ENCODE measurements around the gene PHF21B. TPM values are rescaled to one million over a fixed set of nuclear protein-coding genes. Genes with fewer than 3 reads are reported as not detected.

Gene PHF21B
- total and polyA plus RNA-seq, 2 experiments from 2014 or later, result 20.6 to 149 TPM

DNA sequence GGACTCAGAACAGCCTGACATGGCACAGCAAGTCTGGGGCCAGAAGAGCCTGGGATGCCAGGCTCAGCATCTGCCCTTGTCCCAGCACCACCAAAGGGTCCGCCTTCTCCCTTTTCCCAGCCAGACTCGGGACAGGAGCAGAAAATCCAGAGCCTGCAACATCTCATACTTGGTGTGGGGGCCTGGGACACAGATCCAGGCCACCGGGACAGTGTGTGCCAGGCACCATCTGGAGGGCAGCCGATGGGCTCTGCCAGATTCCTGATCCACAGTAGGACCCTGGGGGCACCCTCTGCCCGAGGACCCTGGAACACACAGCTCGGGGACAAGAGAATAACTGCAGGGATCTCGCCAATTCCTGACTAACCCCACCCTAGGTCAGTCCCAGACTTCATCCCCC is 67.7 kb downstream of the PHF21B start:
- no peak overlapping the region for H3K4me3 Mint-ChIP-seq
- Histone ChIP-seq H3K4me2 (no peak overlapping the region), H2AFZ (no peak overlapping the region), H3K36me3 (ENCODE audit: insufficient read depth) (no peaks in the 10 kb centered on the region), H3K4me1 (ENCODE audit: insufficient read depth) (peaks cover 30% of the 10 kb centered on the region), H3K4me3 (no peak overlapping the region), H3K9me2 (ENCODE audit: insufficient read depth) (no peaks in the 10 kb centered on the region), H4K20me1 (replicated peaks; ENCODE audit: insufficient read depth) (peaks cover 28% of the 10 kb centered on the region), H3F3A (replicated peaks; ENCODE audit: low read depth) (peaks cover 14% of the 10 kb centered on the region), H3K27me3 (ENCODE audit: insufficient read depth) (no peaks in the 10 kb centered on the region), H3K79me2 (replicated peaks; ENCODE audit: insufficient read depth) (no peaks in the 10 kb centered on the region; the same call in 1 of the 2 replicates), H3K27ac (ENCODE audit: low read depth) (no peak overlapping the region)
- H3K27me3 Mint-ChIP-seq (ENCODE audit: insufficient read depth, low read depth, poor library complexity), result peaks cover 11% of the 10 kb centered on the region
- H3K9me3 Mint-ChIP-seq, result no peaks in the 10 kb centered on the region; the same call in 2 of the 3 replicates
- H3K4me1 Mint-ChIP-seq, result peaks cover 72% of the 10 kb centered on the region
- ATAC-seq (no peak), DNase-seq (ENCODE audit: low spot score) (no peak)
- H3K36me3 Mint-ChIP-seq (ENCODE audit: low read depth), result peaks cover 7% of the 10 kb centered on the region; the same call in 1 of the 3 replicates
- H3K27ac Mint-ChIP-seq, result no peak overlapping the region
- TF ChIP-seq, protein P1, sequence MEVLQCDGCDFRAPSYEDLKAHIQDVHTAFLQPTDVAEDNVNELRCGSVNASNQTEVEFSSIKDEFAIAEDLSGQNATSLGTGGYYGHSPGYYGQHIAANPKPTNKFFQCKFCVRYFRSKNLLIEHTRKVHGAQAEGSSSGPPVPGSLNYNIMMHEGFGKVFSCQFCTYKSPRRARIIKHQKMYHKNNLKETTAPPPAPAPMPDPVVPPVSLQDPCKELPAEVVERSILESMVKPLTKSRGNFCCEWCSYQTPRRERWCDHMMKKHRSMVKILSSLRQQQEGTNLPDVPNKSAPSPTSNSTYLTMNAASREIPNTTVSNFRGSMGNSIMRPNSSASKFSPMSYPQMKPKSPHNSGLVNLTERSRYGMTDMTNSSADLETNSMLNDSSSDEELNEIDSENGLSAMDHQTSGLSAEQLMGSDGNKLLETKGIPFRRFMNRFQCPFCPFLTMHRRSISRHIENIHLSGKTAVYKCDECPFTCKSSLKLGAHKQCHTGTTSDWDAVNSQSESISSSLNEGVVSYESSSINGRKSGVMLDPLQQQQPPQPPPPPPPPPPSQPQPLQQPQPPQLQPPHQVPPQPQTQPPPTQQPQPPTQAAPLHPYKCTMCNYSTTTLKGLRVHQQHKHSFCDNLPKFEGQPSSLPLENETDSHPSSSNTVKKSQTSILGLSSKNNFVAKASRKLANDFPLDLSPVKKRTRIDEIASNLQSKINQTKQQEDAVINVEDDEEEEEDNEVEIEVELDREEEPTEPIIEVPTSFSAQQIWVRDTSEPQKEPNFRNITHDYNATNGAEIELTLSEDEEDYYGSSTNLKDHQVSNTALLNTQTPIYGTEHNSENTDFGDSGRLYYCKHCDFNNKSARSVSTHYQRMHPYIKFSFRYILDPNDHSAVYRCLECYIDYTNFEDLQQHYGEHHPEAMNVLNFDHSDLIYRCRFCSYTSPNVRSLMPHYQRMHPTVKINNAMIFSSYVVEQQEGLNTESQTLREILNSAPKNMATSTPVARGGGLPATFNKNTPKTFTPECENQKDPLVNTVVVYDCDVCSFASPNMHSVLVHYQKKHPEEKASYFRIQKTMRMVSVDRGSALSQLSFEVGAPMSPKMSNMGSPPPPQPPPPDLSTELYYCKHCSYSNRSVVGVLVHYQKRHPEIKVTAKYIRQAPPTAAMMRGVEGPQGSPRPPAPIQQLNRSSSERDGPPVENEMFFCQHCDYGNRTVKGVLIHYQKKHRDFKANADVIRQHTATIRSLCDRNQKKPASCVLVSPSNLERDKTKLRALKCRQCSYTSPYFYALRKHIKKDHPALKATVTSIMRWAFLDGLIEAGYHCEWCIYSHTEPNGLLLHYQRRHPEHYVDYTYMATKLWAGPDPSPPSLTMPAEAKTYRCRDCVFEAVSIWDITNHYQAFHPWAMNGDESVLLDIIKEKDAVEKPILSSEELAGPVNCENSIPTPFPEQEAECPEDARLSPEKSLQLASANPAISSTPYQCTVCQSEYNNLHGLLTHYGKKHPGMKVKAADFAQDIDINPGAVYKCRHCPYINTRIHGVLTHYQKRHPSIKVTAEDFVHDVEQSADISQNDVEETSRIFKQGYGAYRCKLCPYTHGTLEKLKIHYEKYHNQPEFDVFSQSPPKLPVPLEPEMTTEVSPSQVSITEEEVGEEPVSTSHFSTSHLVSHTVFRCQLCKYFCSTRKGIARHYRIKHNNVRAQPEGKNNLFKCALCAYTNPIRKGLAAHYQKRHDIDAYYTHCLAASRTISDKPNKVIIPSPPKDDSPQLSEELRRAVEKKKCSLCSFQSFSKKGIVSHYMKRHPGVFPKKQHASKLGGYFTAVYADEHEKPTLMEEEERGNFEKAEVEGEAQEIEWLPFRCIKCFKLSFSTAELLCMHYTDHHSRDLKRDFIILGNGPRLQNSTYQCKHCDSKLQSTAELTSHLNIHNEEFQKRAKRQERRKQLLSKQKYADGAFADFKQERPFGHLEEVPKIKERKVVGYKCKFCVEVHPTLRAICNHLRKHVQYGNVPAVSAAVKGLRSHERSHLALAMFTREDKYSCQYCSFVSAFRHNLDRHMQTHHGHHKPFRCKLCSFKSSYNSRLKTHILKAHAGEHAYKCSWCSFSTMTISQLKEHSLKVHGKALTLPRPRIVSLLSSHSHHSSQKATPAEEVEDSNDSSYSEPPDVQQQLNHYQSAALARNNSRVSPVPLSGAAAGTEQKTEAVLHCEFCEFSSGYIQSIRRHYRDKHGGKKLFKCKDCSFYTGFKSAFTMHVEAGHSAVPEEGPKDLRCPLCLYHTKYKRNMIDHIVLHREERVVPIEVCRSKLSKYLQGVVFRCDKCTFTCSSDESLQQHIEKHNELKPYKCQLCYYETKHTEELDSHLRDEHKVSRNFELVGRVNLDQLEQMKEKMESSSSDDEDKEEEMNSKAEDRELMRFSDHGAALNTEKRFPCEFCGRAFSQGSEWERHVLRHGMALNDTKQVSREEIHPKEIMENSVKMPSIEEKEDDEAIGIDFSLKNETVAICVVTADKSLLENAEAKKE (CRISPR knock-in tag; IDR thresholded peaks at IDR 0.05), result no peak
- no peak for TF ChIP-seq POLR2AphosphoS5 (IDR thresholded peaks at IDR 0.05; ENCODE audit: low read depth)

DNA sequence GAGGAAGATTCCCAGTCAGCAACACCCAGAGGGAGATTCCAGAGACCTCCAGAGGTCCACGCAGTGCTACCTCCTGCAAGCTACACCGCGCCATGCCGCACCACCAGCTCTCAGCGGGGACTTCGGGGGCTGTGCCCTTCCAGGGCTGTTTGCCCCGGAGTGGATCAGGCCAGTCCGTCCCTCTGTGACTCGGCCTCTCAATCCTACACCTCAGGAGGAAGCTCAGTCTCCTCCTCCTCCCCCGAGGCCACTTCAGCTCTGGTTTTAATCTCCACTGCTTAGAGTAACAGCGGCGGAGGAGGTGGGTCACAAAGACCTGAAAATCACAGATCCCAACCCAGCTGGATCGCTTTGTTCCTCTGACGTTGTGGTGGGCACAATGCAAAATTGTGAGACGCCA is 68.6 kb downstream of the PHF21B start:
- Mint-ChIP-seq H3K9me3 (no peaks in the 10 kb centered on the region; the same call in 2 of the 3 replicates), H3K27me3 (ENCODE audit: insufficient read depth, low read depth, poor library complexity) (peaks cover 13% of the 10 kb centered on the region), H3K4me3 (no peak overlapping the region), H3K4me1 (peaks cover 67% of the 10 kb centered on the region), H3K36me3 (ENCODE audit: low read depth) (peaks cover 5% of the 10 kb centered on the region; the same call in 1 of the 3 replicates), H3K27ac (no peak overlapping the region)
- Histone ChIP-seq H3K36me3 (ENCODE audit: insufficient read depth) (no peaks in the 10 kb centered on the region), H3K4me3 (no peak overlapping the region), H3F3A (replicated peaks; ENCODE audit: low read depth) (peaks cover 14% of the 10 kb centered on the region), H2AFZ (no peak overlapping the region), H3K4me2 (peak overlapping the region; percentile 15; the same call in 1 of the 2 replicates), H4K20me1 (replicated peaks; ENCODE audit: insufficient read depth) (peaks cover 27% of the 10 kb centered on the region), H3K79me2 (replicated peaks; ENCODE audit: insufficient read depth) (no peaks in the 10 kb centered on the region; the same call in 1 of the 2 replicates), H3K27ac (ENCODE audit: low read depth) (0 out of 2 replicates have a peak overlapping the region, but pooled peaks have one; percentile 50), H3K27me3 (ENCODE audit: insufficient read depth) (no peaks in the 10 kb centered on the region), H3K9me2 (ENCODE audit: insufficient read depth) (no peaks in the 10 kb centered on the region), H3K4me1 (ENCODE audit: insufficient read depth) (peaks cover 30% of the 10 kb centered on the region)
- peak; percentile 25 for ATAC-seq
- TF ChIP-seq CREB1 (CRISPR knock-in tag; IDR thresholded peaks at IDR 0.05; ENCODE audit: low read depth), result no peak
- TF ChIP-seq, protein P2, sequence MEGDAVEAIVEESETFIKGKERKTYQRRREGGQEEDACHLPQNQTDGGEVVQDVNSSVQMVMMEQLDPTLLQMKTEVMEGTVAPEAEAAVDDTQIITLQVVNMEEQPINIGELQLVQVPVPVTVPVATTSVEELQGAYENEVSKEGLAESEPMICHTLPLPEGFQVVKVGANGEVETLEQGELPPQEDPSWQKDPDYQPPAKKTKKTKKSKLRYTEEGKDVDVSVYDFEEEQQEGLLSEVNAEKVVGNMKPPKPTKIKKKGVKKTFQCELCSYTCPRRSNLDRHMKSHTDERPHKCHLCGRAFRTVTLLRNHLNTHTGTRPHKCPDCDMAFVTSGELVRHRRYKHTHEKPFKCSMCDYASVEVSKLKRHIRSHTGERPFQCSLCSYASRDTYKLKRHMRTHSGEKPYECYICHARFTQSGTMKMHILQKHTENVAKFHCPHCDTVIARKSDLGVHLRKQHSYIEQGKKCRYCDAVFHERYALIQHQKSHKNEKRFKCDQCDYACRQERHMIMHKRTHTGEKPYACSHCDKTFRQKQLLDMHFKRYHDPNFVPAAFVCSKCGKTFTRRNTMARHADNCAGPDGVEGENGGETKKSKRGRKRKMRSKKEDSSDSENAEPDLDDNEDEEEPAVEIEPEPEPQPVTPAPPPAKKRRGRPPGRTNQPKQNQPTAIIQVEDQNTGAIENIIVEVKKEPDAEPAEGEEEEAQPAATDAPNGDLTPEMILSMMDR (conservative IDR thresholded peaks at IDR 0.05; ENCODE audit: low read depth in 2 of 2), result peak in 1 of 2 experiments; percentile 28; a peak in 2 of 4 replicates
- DNase-seq (ENCODE audit: low spot score), result no peak
